Adrenal gland (tissue), 5 donors: ENCODE results near the gene GLIS2.

Source experiments
- CTCF ChIP-seq, 6 experiments: fragments of 450-650 bp in 4 of 6; fragments of 200-600 bp in 2 of 6; sonication (generic) in 1 of 6; IDR thresholded peaks; 1 replicate in 5 of 6; 2 replicates in 1 of 6; pipeline versions ENCODE4 v1.5.1 to v1.8.0; 2016 to 2021; ENCODE audit warnings: antibody characterized with exemption in 6 of 6, mild to moderate bottlenecking in 2 of 6, moderate library complexity in 1 of 6
- POLR2A ChIP-seq, 2 donors: fragments of 450-650 bp; IDR thresholded peaks; one replicate each; pipeline ENCODE4 v1.6.1; 2017; ENCODE audit warnings: antibody characterized with exemption in 2 of 2, mild to moderate bottlenecking in 2 of 2, moderate library complexity in 1 of 2
- donor health status: DM: no; HTN: no; CAD: no.

DNA sequence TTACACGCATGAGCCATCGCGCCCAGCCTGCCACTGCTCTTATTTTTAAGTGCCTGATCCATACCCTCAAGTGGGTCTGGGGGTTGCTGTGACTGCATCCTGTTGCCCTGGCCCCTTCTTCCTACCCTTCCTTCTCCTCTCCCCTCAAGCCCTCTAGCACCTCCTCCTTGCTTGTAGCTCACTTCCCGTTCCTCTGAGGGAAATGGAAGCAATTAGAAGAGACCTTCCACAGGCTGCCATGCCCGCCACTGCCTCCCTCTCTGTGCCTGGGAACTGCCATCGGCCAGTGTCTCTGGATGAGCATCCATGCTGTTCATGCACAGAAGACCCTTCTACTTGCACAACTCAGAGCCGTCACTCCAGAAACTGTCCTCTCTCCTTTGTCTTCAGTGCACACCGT is 32.4 kb upstream of the GLIS2 start:
- TF ChIP-seq POLR2A (IDR thresholded peaks at IDR 0.05) (no peak), CTCF (IDR thresholded peaks at IDR 0.05) (no peak)
